Suprapubic skin (tissue), 4 donors: Measurements from ENCODE around the gene TDRD3. TPM values are rescaled to one million over a fixed set of nuclear protein-coding genes. Genes with fewer than 3 reads are reported as not detected.

Experiments
- DNase-seq, 2 donors: peaks; one replicate each; pipeline ENCODE4 v3.0.0-alpha.2; 2019; ENCODE audit warnings: low spot score in 2 of 2
- H3K27ac ChIP-seq: fragments of 200-600 bp; sonication (generic); one replicate; pipeline ENCODE4 v1.5.1; 2019
- H3K27me3 ChIP-seq: fragments of 200-600 bp; sonication (generic); one replicate; pipeline ENCODE4 v1.5.1; 2019
- H3K36me3 ChIP-seq: fragments of 200-600 bp; sonication (generic); one replicate; pipeline ENCODE4 v1.5.1; 2019
- H3K4me1 ChIP-seq: fragments of 200-600 bp; sonication (generic); one replicate; pipeline ENCODE4 v1.5.1; 2019
- H3K4me3 ChIP-seq: fragments of 200-600 bp; sonication (generic); one replicate; pipeline ENCODE4 v1.5.1; 2019; ENCODE audit warnings: mild to moderate bottlenecking
- H3K9me3 ChIP-seq: fragments of 200-600 bp; sonication (generic); one replicate; pipeline ENCODE4 v1.5.1; 2019
- CTCF ChIP-seq, 2 donors: fragments of 200-600 bp in 1 of 2; fragments of 450-650 bp in 1 of 2; sonication (generic) in 1 of 2; IDR thresholded peaks; one replicate each; pipeline ENCODE4 v1.5.1; 2016 to 2019; ENCODE audit warnings: antibody characterized with exemption in 2 of 2, mild to moderate bottlenecking in 1 of 2, moderate library complexity in 1 of 2
- EP300 ChIP-seq: sonication (generic); formaldehyde crosslinking; IDR thresholded peaks from one replicate; pipeline ENCODE4 v1.6.1; 2017; ENCODE audit warnings: antibody characterized with exemption
- POLR2A ChIP-seq, 2 donors: fragments of 450-650 bp; IDR thresholded peaks; one replicate each; pipeline ENCODE4 v1.6.1; 2017; ENCODE audit warnings: antibody characterized with exemption in 2 of 2, mild to moderate bottlenecking in 2 of 2, moderate library complexity in 2 of 2
- POLR2AphosphoS5 ChIP-seq, 3 donors: sonication (generic); formaldehyde crosslinking; IDR thresholded peaks; one replicate each; pipeline ENCODE4 v1.6.1; 2017; ENCODE audit warnings: antibody characterized with exemption in 3 of 3
- WGBS: methylation state at CpG from one replicate; pipeline ENCODE4 v1.1.5; 2018; 5-methylcytosine and 5-hydroxymethylcytosine counted together
- total RNA-seq, 4 donors: library from RNA; depleted of rRNA; stranded (reverse); fragments of >200 nt; gene quantifications; one replicate each; pipeline ENCODE4 v1.1.0, GENCODE V29; 2016

TDRD3 gene
- total RNA-seq = 10 to 100 TPM; 17.6 to 42.6 (median 21.7) TPM

GRCh38 chr13:60396783-60397703 lies at the start of gene TDRD3:
Gene TDRD3 (plus strand): TSS chr13:60397220. CDS start chr13:60397365, 145 bp downstream.
- no peaks in the 10 kb centered on the region for H3K27me3 ChIP-seq
- H3K4me3 ChIP-seq = peak within 1 kb of the TSS; percentile 89
- peak within 1 kb of the TSS; percentile 99 for H3K27ac ChIP-seq
- H3K36me3 ChIP-seq = no peaks in the 10 kb centered on the region
- WGBS = 1% methylated on average over 41 of the region's 84 CpGs
- TF ChIP-seq POLR2A (IDR thresholded peaks at IDR 0.05) = peak in 1 of 2 donors; percentile 27
- peak in 2 of 3 donors; percentile 7 to 32 for TF ChIP-seq POLR2AphosphoS5 (IDR thresholded peaks at IDR 0.05)
- TF ChIP-seq CTCF (IDR thresholded peaks at IDR 0.05) = peak; percentile 48 to 78
- no peak for TF ChIP-seq EP300
- peaks cover 25% of the 10 kb centered on the region for H3K4me1 ChIP-seq
- no peaks in the 10 kb centered on the region for H3K9me3 ChIP-seq
- DNase-seq = peak; percentile 86

- Histone ChIP-seq H3K27ac (no peak overlapping the region), H3K4me1 (no peaks in the 10 kb centered on the region), H3K9me3 (no peaks in the 10 kb centered on the region), H3K27me3 (no peaks in the 10 kb centered on the region), H3K4me3 (no peak overlapping the region), H3K36me3 (no peaks in the 10 kb centered on the region)
- WGBS = 62% methylated on average over 2 of the region's 2 CpGs
- TF ChIP-seq EP300 (no peak), POLR2A (IDR thresholded peaks at IDR 0.05) (no peak), CTCF (IDR thresholded peaks at IDR 0.05) (no peak), POLR2AphosphoS5 (IDR thresholded peaks at IDR 0.05) (no peak)
- no peak for DNase-seq
These were observed 49.3 kb upstream of the TDRD3 start for GRCh38 chr13:60347690-60348089.

- Histone ChIP-seq H3K4me1 (no peaks in the 10 kb centered on the region), H3K27me3 (no peaks in the 10 kb centered on the region), H3K27ac (no peak overlapping the region), H3K36me3 (no peaks in the 10 kb centered on the region), H3K9me3 (no peaks in the 10 kb centered on the region), H3K4me3 (no peak overlapping the region)
- no peak for DNase-seq
- no peak for TF ChIP-seq POLR2A (IDR thresholded peaks at IDR 0.05)
- no peak for TF ChIP-seq CTCF (IDR thresholded peaks at IDR 0.05)
- no peak for TF ChIP-seq POLR2AphosphoS5 (IDR thresholded peaks at IDR 0.05)
- no peak for TF ChIP-seq EP300
- 60% methylated on average over 3 of the region's 3 CpGs for WGBS
These were observed 48.9 kb upstream of the TDRD3 start for GRCh38 chr13:60348097-60348496.

DNA sequence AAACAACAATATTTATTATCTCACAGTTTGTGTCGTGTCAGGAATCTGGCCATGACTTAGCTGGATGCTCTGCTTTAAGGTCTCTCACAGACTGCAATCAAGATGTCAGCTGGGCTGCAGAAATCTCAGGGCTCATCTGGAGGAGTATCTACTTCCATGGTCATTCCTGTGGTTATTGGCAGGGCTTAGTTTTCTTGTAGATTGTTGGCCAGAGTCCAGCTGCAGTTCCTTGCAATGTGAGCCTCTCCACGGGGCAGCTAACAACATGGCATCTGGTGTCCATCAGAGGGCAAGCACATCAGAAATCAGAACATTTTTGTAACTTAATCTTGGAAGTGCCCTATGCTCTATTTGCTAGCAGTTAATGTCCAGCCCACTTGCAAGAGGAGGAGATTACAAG lies 45.7 kb upstream of the TDRD3 start:
- no peak overlapping the region for H3K4me3 ChIP-seq
- DNase-seq = no peak
- H3K27me3 ChIP-seq = no peaks in the 10 kb centered on the region
- no peak for TF ChIP-seq CTCF (IDR thresholded peaks at IDR 0.05)
- no peak for TF ChIP-seq POLR2A (IDR thresholded peaks at IDR 0.05)
- no peak for TF ChIP-seq EP300
- no peak for TF ChIP-seq POLR2AphosphoS5 (IDR thresholded peaks at IDR 0.05)
- no peaks in the 10 kb centered on the region for H3K9me3 ChIP-seq
- 48% methylated on average over 2 of the region's 2 CpGs for WGBS
- H3K4me1 ChIP-seq = no peaks in the 10 kb centered on the region
- H3K27ac ChIP-seq = no peak overlapping the region
- no peaks in the 10 kb centered on the region for H3K36me3 ChIP-seq

DNA sequence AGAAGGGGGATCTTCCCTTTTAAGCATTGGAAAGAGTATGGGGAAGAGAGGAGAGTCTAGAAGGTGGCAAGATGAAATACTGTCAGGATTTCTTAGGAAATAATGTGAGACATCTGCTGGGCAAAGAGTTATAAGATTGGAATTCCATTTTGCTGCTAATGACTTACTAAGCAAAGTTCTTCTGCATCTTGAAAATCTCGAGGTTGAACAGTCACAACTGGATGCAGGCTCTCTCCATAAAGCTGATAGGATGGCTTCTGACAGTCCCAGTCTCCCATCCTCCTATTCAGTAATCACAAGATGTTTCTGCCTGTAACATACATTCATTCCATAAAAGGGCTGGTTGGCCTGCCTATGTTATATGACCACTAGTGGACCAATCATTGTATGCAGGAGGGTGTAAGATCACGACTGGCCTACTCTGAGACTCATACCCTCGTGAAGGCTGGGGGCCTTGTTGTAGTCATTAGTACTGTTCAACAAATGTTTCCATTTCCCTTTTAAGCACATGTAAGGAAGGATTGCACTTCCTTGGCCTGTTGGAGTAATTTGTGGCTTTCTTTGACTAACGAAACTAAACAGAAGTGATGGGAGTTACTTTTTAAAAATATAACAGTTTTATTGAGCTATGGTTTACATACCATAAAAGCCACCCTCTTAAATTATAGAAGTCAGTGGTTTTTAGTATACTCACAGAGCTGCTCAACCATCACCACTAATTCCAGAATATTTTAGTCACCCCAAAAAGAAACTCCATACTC lies 45.0 kb upstream of the TDRD3 start:
- Histone ChIP-seq H3K27ac (no peak overlapping the region), H3K9me3 (no peaks in the 10 kb centered on the region), H3K4me1 (no peaks in the 10 kb centered on the region), H3K36me3 (no peaks in the 10 kb centered on the region), H3K4me3 (no peak overlapping the region), H3K27me3 (no peaks in the 10 kb centered on the region)
- no peak for TF ChIP-seq POLR2AphosphoS5 (IDR thresholded peaks at IDR 0.05)
- TF ChIP-seq EP300 = no peak
- no peak for TF ChIP-seq CTCF (IDR thresholded peaks at IDR 0.05)
- TF ChIP-seq POLR2A (IDR thresholded peaks at IDR 0.05) = no peak
- no peak for DNase-seq
- 48% methylated on average over 4 of the region's 4 CpGs for WGBS
